ENCODE measurements around the gene EVA1A.

DNA sequence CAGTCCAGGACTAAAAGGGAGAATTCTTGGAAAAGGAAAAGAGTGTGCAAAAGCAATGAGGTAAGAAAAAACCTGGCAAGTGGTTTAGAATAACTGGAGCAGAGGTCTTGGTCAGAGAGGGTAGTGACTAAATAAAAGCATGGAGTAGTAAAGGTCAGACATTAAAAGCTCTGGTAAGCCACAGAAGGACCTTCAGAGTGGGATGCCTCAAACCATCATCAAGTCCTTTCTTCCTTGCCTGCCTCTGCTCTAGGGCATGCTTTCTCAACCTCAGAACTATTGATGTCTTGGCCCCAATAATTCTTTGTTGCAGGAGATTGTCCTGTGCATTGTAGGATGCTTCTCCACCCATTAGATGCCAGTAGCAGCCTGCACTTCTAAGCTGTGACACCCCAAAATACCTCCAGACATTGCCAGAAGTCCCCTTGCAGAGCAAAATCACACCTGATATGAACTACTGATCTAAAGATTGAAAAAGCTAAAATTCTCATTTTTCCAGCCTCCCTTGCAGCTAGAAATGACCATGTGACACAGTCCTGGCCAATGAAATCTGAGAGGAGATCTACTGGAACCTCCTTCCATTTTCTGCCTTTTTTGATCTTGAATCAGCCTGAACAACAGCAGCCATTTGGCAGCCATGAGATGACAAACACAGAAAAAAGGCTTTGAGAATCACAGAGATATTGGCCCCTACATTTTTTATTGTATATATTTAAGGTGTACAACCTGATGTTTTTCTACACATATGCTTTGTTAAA, 48.1 kb downstream of the EVA1A start:
- TF ChIP-seq, protein P1, sequence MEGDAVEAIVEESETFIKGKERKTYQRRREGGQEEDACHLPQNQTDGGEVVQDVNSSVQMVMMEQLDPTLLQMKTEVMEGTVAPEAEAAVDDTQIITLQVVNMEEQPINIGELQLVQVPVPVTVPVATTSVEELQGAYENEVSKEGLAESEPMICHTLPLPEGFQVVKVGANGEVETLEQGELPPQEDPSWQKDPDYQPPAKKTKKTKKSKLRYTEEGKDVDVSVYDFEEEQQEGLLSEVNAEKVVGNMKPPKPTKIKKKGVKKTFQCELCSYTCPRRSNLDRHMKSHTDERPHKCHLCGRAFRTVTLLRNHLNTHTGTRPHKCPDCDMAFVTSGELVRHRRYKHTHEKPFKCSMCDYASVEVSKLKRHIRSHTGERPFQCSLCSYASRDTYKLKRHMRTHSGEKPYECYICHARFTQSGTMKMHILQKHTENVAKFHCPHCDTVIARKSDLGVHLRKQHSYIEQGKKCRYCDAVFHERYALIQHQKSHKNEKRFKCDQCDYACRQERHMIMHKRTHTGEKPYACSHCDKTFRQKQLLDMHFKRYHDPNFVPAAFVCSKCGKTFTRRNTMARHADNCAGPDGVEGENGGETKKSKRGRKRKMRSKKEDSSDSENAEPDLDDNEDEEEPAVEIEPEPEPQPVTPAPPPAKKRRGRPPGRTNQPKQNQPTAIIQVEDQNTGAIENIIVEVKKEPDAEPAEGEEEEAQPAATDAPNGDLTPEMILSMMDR (IDR thresholded peaks at IDR 0.05) = no peak
- TF ChIP-seq POLR2AphosphoS5 (IDR thresholded peaks at IDR 0.05) (no peak), POLR2A (IDR thresholded peaks at IDR 0.05; ENCODE audit: low read depth) (no peak)
